Epithelial cell of esophagus (primary cell): ENCODE data around the gene RERE.

Experiments
- DNase-seq: peaks from one replicate; pipeline ENCODE4 v3.0.0; 2010; ENCODE audit warnings: low read depth
- H3K4me3 ChIP-seq: 2 replicates; pipeline ENCODE4 v1.5.1; 2011; ENCODE audit warnings: mild to moderate bottlenecking, low read length, control low read depth
- CTCF ChIP-seq: IDR thresholded peaks from 2 replicates; pipeline ENCODE4 v1.5.1; 2011; ENCODE audit warnings: low read depth, mild to moderate bottlenecking, low read length, control low read depth, inconsistent platforms; ENCODE audit not compliant: insufficient read depth; ENCODE audit errors: missing control alignments

RERE gene

GRCh38 chr1:8461351-8462110, 355.9 kb downstream of the RERE start:
- H3K4me3 ChIP-seq, result no peak overlapping the region
- DNase-seq, result no peak
- TF ChIP-seq CTCF, result no peak

DNA sequence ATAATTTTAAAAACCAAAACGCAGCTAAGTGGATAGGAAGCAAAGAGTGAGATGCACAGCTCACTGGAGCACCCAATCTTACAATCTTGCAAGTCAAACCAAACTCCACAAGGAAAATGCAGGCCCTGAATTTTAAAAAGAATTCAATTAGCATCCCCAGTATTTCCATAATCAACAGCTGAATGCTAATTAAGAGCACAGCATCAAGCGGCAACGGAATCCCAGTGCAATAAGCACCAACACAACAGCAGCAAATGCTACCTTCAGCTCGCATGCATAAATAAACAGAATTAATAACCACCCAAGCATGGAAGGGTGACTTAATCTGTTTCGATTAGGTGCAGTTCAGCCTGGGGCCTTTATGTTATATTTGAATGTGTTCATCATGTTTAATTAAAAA, 356.7 kb downstream of the RERE start:
- no peak for DNase-seq
- no peak overlapping the region for H3K4me3 ChIP-seq
- no peak for TF ChIP-seq CTCF

DNA sequence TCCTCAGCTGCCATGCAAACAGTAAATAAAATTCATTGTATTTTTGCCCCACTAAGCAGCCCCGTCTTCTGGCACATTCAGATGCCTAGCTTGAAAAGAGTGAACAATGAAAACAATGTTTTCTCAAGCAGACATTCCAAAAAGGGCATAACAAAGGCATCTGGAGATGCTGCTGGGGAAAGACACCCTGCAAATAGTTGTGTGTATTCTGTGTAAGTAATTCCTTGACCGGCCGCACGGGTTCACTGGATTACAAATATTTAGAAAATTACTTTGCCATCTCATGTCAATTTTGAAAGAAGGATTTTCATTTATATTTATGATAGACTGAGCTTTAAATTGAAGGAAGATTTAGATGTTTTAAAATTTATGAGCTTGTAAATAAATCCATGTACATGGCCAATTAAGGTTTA, 357.3 kb downstream of the RERE start:
- no peak for TF ChIP-seq CTCF
- no peak overlapping the region for H3K4me3 ChIP-seq
- no peak for DNase-seq

DNA sequence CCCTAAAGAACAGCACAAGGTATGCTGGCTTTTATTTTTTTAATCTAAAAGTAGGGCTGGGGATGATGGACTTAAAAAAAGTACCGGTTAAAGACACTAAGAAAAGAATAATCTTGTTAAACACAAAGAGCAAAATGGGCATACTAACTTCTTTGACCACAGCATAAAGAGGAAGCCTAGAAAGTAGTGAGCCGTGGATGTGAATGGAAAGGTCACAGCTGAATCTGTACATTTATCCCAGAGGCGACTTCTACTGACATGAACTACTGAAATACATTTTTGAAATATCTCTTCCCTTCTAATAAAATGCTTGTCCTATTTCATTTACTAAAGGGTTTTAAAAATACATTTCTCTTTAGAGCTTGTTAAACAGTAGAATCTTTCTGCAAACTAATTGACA, 358.8 kb downstream of the RERE start:
- no peak for TF ChIP-seq CTCF
- DNase-seq, result no peak
- H3K4me3 ChIP-seq, result no peak overlapping the region

GRCh38 chr1:8457760-8458381, 359.6 kb downstream of the RERE start:
- TF ChIP-seq CTCF, result no peak
- no peak for DNase-seq
- no peak overlapping the region for H3K4me3 ChIP-seq

DNA sequence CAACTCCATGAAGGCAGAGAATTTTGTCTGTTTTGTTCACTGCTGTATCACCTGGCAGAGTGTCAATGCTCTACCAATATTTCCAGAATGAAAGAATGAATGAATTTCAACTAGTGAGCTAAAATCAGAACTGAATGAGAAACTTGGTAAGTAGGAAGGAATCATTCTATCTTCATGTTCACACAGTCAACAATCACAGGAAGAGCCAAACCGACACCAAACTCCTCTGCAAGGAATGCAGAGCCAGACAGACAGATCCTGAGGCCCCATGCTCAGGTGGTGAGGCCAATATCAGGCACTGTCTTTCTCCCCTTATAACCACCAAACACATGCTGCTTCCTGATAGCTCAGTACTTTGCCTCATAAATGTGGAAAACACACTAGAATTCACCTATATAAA, 360.4 kb downstream of the RERE start:
- no peak for TF ChIP-seq CTCF
- H3K4me3 ChIP-seq, result no peak overlapping the region
- DNase-seq, result no peak
